Activated B cell treated with CpG ODN at 0.5 μM for 24 hours (primary cell): Measurements from ENCODE around the gene AMOTL1. TPM values are rescaled to one million over a fixed set of nuclear protein-coding genes. Genes with fewer than 3 reads are reported as not detected.

Experiments
- ATAC-seq: fragments of 200-7000 bp; cut with Tn5 transposase; one replicate; pipeline ENCODE4 v1.10.0; 2021; ENCODE audit warnings: low read depth, mild to moderate bottlenecking, moderate library complexity
- CTCF ChIA-PET: fragments of 350-600 bp; sonication (Branson Sonifier 250); formaldehyde crosslinking; loops from one replicate; lab custom pipeline; 2021; ENCODE audit warnings: antibody characterized with exemption; lab: Charles Lee
- POLR2A ChIA-PET: fragments of 350-600 bp; sonication (Branson Sonifier 250); formaldehyde crosslinking; loops from one replicate; lab custom pipeline; 2021; ENCODE audit warnings: antibody characterized with exemption; lab: Charles Lee
- DNase-seq: peaks from one replicate; pipeline ENCODE4 v3.0.0; 2022
- H3K27ac Mint-ChIP-seq: one replicate; pipeline ENCODE4 v1.8.0; 2020; ENCODE audit warnings: mixed read lengths
- H3K27me3 Mint-ChIP-seq: one replicate; pipeline ENCODE4 v1.8.0; 2021; ENCODE audit warnings: mixed read lengths
- H3K36me3 Mint-ChIP-seq: one replicate; pipeline ENCODE4 v1.8.0; 2021; ENCODE audit warnings: low read depth, mixed read lengths
- H3K4me1 Mint-ChIP-seq: one replicate; pipeline ENCODE4 v1.8.0; 2021; ENCODE audit warnings: mixed read lengths
- H3K4me3 Mint-ChIP-seq: one replicate; pipeline ENCODE4 v1.8.0; 2020; ENCODE audit warnings: mild to moderate bottlenecking, mixed read lengths
- H3K9me3 Mint-ChIP-seq: one replicate; pipeline ENCODE4 v1.8.0; 2020; ENCODE audit warnings: mixed read lengths
- intact Hi-C: fragments of 100-400 bp; cut with micrococcal nuclease; formaldehyde crosslinking; loops from one replicate; pipeline ENCODE4 v1.15.1; 2024
- total RNA-seq: library from RNA; stranded (reverse); gene quantifications from 2 replicates; pipeline ENCODE4 v1.2.3, GENCODE V29; 2022
- TF ChIP-seq, protein P1 (sequence below): fragments of 200-600 bp; IDR thresholded peaks from one replicate; pipeline ENCODE4 v1.8.0; 2022; ENCODE audit warnings: antibody characterized with exemption, mild to moderate bottlenecking

AMOTL1 gene
- total RNA-seq, 1 donor from 2014 or later = 1.0 TPM

DNA sequence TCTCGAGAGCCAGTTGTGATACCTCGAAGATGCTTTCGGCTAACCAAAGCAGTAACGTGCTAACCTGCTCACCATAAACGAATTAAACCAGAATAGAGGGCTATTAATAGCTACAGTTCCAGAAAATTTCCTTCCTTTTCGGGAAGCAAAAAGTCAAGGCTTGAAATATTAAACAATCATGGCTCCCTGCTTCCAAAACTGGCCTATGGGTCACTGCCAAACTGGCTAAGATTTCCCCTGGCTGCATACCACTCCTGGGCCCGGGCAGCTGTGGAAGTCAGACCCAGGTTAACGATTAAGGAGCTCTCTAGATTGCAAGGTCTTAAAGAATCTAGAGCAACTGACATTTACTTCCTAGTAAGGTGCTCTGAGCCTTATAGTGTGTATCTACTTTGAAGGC lies 1.7 kb downstream of the AMOTL1 start:
- Mint-ChIP-seq H3K4me1 (peaks cover 14% of the 10 kb centered on the region), H3K27ac (no peak overlapping the region), H3K27me3 (peaks cover 32% of the 10 kb centered on the region), H3K9me3 (no peaks in the 10 kb centered on the region), H3K4me3 (peak overlapping the region; percentile 78), H3K36me3 (no peaks in the 10 kb centered on the region)
- DNase-seq = no peak
- ChIA-PET CTCF (no interaction called here), POLR2A (no interaction called here)
- TF ChIP-seq, protein P1, sequence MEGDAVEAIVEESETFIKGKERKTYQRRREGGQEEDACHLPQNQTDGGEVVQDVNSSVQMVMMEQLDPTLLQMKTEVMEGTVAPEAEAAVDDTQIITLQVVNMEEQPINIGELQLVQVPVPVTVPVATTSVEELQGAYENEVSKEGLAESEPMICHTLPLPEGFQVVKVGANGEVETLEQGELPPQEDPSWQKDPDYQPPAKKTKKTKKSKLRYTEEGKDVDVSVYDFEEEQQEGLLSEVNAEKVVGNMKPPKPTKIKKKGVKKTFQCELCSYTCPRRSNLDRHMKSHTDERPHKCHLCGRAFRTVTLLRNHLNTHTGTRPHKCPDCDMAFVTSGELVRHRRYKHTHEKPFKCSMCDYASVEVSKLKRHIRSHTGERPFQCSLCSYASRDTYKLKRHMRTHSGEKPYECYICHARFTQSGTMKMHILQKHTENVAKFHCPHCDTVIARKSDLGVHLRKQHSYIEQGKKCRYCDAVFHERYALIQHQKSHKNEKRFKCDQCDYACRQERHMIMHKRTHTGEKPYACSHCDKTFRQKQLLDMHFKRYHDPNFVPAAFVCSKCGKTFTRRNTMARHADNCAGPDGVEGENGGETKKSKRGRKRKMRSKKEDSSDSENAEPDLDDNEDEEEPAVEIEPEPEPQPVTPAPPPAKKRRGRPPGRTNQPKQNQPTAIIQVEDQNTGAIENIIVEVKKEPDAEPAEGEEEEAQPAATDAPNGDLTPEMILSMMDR = no peak
- no peak for ATAC-seq
- intact Hi-C loops = no loop called here

GRCh38 chr11:94770563-94771120 lies 2.5 kb downstream of the AMOTL1 start:
- Mint-ChIP-seq H3K4me3 (no peak overlapping the region), H3K27ac (no peak overlapping the region), H3K9me3 (no peaks in the 10 kb centered on the region), H3K27me3 (peaks cover 32% of the 10 kb centered on the region), H3K36me3 (no peaks in the 10 kb centered on the region), H3K4me1 (peaks cover 14% of the 10 kb centered on the region)
- ChIA-PET POLR2A (no interaction called here), CTCF (no interaction called here)
- no peak for DNase-seq
- TF ChIP-seq, protein P1 = no peak
- no peak for ATAC-seq
- intact Hi-C loops = no loop called here

GRCh38 chr11:94771390-94771789 lies 3.2 kb downstream of the AMOTL1 start:
- POLR2A ChIA-PET = no interaction called here
- Mint-ChIP-seq H3K9me3 (no peaks in the 10 kb centered on the region), H3K27me3 (peaks cover 32% of the 10 kb centered on the region), H3K4me1 (peaks cover 14% of the 10 kb centered on the region), H3K36me3 (no peaks in the 10 kb centered on the region), H3K4me3 (no peak overlapping the region), H3K27ac (no peak overlapping the region)
- no peak for ATAC-seq
- CTCF ChIA-PET = no interaction called here
- intact Hi-C loops = no loop called here
- TF ChIP-seq, protein P1 = no peak
- DNase-seq = no peak

DNA sequence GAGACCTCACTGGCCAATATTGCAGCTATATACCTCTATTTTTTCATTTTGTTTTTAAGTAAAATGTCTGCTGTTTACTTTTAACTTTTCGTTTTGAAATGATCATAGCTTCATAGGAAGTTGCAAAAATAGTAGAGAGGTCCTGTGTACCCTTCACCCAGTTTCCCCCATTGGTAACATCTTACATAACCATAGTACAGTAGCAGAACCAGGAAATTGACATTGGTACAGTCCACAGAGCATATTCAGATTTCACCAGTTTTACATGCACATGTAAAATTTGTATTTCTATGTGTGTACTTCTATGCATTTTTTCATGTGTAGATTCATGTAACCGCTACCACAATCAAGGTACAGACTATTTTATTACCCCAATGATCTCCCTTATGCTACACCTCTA lies 3.8 kb downstream of the AMOTL1 start:
- H3K9me3 Mint-ChIP-seq = no peaks in the 10 kb centered on the region
- ChIA-PET CTCF (no interaction called here), POLR2A (no interaction called here)
- TF ChIP-seq, protein P1 = no peak
- no peak overlapping the region for H3K4me3 Mint-ChIP-seq
- ATAC-seq (no peak), DNase-seq (no peak)
- H3K27me3 Mint-ChIP-seq = peaks cover 32% of the 10 kb centered on the region
- H3K36me3 Mint-ChIP-seq = no peaks in the 10 kb centered on the region
- peaks cover 14% of the 10 kb centered on the region for H3K4me1 Mint-ChIP-seq
- intact Hi-C loops = no loop called here
- H3K27ac Mint-ChIP-seq = no peak overlapping the region

GRCh38 chr11:94773842-94774241 lies 5.7 kb downstream of the AMOTL1 start:
- H3K27me3 Mint-ChIP-seq = peaks cover 29% of the 10 kb centered on the region
- ATAC-seq (no peak), DNase-seq (no peak)
- intact Hi-C loops = no loop called here
- TF ChIP-seq, protein P1 = no peak
- ChIA-PET POLR2A (no interaction called here), CTCF (no interaction called here)
- H3K27ac Mint-ChIP-seq = no peak overlapping the region
- no peaks in the 10 kb centered on the region for H3K9me3 Mint-ChIP-seq
- peaks cover 10% of the 10 kb centered on the region for H3K4me1 Mint-ChIP-seq
- H3K36me3 Mint-ChIP-seq = no peaks in the 10 kb centered on the region
- H3K4me3 Mint-ChIP-seq = no peak overlapping the region
